ENCODE results near the gene PDCD11. TPM values are rescaled to one million over a fixed set of nuclear protein-coding genes. Genes with fewer than 3 reads are reported as not detected.
"Not testable (repeated sequence)": the region's sequence is repeated elsewhere in the genome, so short reads cannot be mapped to it uniquely, and the experiment has no call there.

Gene PDCD11
- total and polyA plus RNA-seq, 2 experiments from 2014 or later, result 14.8 to 15.5 TPM

GRCh38 chr10:103353281-103353680 lies 43.1 kb upstream of the PDCD11 start:
- Histone ChIP-seq H2AFZ (no peak overlapping the region), H3K36me3 (replicated peaks; ENCODE audit: insufficient read depth, low read depth) (no peaks in the 10 kb centered on the region), H3K4me2 (no peak overlapping the region), H3K79me2 (peaks cover 16% of the 10 kb centered on the region), H3K4me3 (no peak overlapping the region), H4K20me1 (ENCODE audit: insufficient read depth, poor library complexity, severe bottlenecking) (no peaks in the 10 kb centered on the region), H3K9me3 (ENCODE audit: low read depth) (no peaks in the 10 kb centered on the region), H3K27me3 (no peaks in the 10 kb centered on the region), H3K4me1 (ENCODE audit: insufficient read depth) (peaks cover 7% of the 10 kb centered on the region), H3K9me2 (replicated peaks; ENCODE audit: insufficient read depth) (no peaks in the 10 kb centered on the region), H3K27ac (no peak overlapping the region)
- TF ChIP-seq, protein P1, sequence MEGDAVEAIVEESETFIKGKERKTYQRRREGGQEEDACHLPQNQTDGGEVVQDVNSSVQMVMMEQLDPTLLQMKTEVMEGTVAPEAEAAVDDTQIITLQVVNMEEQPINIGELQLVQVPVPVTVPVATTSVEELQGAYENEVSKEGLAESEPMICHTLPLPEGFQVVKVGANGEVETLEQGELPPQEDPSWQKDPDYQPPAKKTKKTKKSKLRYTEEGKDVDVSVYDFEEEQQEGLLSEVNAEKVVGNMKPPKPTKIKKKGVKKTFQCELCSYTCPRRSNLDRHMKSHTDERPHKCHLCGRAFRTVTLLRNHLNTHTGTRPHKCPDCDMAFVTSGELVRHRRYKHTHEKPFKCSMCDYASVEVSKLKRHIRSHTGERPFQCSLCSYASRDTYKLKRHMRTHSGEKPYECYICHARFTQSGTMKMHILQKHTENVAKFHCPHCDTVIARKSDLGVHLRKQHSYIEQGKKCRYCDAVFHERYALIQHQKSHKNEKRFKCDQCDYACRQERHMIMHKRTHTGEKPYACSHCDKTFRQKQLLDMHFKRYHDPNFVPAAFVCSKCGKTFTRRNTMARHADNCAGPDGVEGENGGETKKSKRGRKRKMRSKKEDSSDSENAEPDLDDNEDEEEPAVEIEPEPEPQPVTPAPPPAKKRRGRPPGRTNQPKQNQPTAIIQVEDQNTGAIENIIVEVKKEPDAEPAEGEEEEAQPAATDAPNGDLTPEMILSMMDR (IDR thresholded peaks at IDR 0.05; ENCODE audit: poor library complexity), result no peak
- TF ChIP-seq EZH2 (IDR thresholded peaks at IDR 0.05; ENCODE audit: borderline replicate concordance) (no peak), EZH2phosphoT487 (IDR thresholded peaks at IDR 0.05; ENCODE audit: low read depth, severe bottlenecking, unreplicated experiment) (no peak)
- WGBS (ENCODE audit: low lambda C conversion rate, missing lambda C conversion rate), result 62% methylated on average over 2 of the region's 2 CpGs
- no peak for DNase-seq (ENCODE audit: low spot score)

GRCh38 chr10:103354567-103354966 lies 41.9 kb upstream of the PDCD11 start:
- 95% methylated on average over 4 of the region's 4 CpGs for WGBS (ENCODE audit: low lambda C conversion rate, missing lambda C conversion rate)
- not testable (repeated sequence) for H3K4me3 ChIP-seq, H2AFZ ChIP-seq

GRCh38 chr10:103355906-103356599 lies 40.4 kb upstream of the PDCD11 start:
- Histone ChIP-seq H3K27ac (no peak overlapping the region), H3K27me3 (no peaks in the 10 kb centered on the region), H3K79me2 (no peaks in the 10 kb centered on the region), H3K9me2 (replicated peaks; ENCODE audit: insufficient read depth) (no peaks in the 10 kb centered on the region), H3K4me1 (ENCODE audit: insufficient read depth) (no peaks in the 10 kb centered on the region), H2AFZ (no peak overlapping the region), H3K4me3 (no peak overlapping the region), H3K9me3 (ENCODE audit: low read depth) (no peaks in the 10 kb centered on the region), H4K20me1 (ENCODE audit: insufficient read depth, poor library complexity, severe bottlenecking) (no peaks in the 10 kb centered on the region), H3K36me3 (replicated peaks; ENCODE audit: insufficient read depth, low read depth) (no peaks in the 10 kb centered on the region), H3K4me2 (no peak overlapping the region)
- no peak for DNase-seq (ENCODE audit: low spot score)
- 76% methylated on average over 5 of the region's 5 CpGs for WGBS (ENCODE audit: low lambda C conversion rate, missing lambda C conversion rate)
- TF ChIP-seq, protein P1 (IDR thresholded peaks at IDR 0.05; ENCODE audit: poor library complexity), result no peak

More at GRCh38 chr10:103354567-103354966, 41.9 kb upstream of the PDCD11 start:
- not testable (repeated sequence) for H3K4me2 ChIP-seq; H3K79me2 ChIP-seq; H3K36me3 ChIP-seq (replicated peaks; ENCODE audit: insufficient read depth, low read depth); H3K9me3 ChIP-seq (ENCODE audit: low read depth); DNase-seq (ENCODE audit: low spot score); H3K9me2 ChIP-seq (replicated peaks; ENCODE audit: insufficient read depth); H3K4me1 ChIP-seq (ENCODE audit: insufficient read depth); H4K20me1 ChIP-seq (ENCODE audit: insufficient read depth, poor library complexity, severe bottlenecking); H3K27me3 ChIP-seq; H3K27ac ChIP-seq

DNA sequence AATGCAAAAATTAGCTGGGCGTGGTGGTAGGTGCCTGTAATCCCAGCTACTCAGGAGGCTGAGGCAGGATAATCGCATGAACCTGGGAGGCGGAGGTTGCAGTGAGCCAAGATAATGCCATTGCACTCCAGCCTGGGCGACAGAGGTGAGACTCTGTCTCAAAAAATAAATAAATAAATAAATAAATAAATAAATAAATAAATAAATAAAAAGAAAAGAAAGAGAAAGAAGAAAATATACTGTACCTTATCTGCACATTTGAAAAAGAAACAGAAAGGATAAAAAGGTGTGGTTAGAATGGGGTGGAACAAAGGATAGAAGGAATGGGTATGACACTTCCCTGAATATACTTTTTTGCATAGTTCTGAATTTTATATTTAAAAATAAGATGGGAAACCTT lies 36.9 kb upstream of the PDCD11 start:
- not testable (repeated sequence) for H3K27me3 ChIP-seq; H3K4me2 ChIP-seq; H3K9me3 ChIP-seq (ENCODE audit: low read depth); H4K20me1 ChIP-seq (ENCODE audit: insufficient read depth, poor library complexity, severe bottlenecking); H3K9me2 ChIP-seq (replicated peaks; ENCODE audit: insufficient read depth); H3K4me3 ChIP-seq; H3K4me1 ChIP-seq (ENCODE audit: insufficient read depth); H2AFZ ChIP-seq; DNase-seq (ENCODE audit: low spot score); H3K79me2 ChIP-seq; H3K36me3 ChIP-seq (replicated peaks; ENCODE audit: insufficient read depth, low read depth); H3K27ac ChIP-seq
- 96% methylated on average over 4 of the region's 4 CpGs for WGBS (ENCODE audit: low lambda C conversion rate, missing lambda C conversion rate)

GRCh38 chr10:103360791-103361190 lies 35.6 kb upstream of the PDCD11 start:
- H3K27me3 ChIP-seq; H3K4me3 ChIP-seq; H3K79me2 ChIP-seq; H4K20me1 ChIP-seq (ENCODE audit: insufficient read depth, poor library complexity, severe bottlenecking); DNase-seq (ENCODE audit: low spot score); H3K9me2 ChIP-seq (replicated peaks; ENCODE audit: insufficient read depth); H3K4me1 ChIP-seq (ENCODE audit: insufficient read depth); H2AFZ ChIP-seq; H3K27ac ChIP-seq; H3K4me2 ChIP-seq; H3K9me3 ChIP-seq (ENCODE audit: low read depth); H3K36me3 ChIP-seq (replicated peaks; ENCODE audit: insufficient read depth, low read depth): not testable (repeated sequence)
- WGBS (ENCODE audit: low lambda C conversion rate, missing lambda C conversion rate), result 94% methylated on average over 9 of the region's 9 CpGs
